Peyer's patch (tissue), 4 donors: ENCODE results near the gene RFX4. TPM values are rescaled to one million over a fixed set of nuclear protein-coding genes. Genes with fewer than 3 reads are reported as not detected.
A peak's percentile ranks its signal among the peaks of the same experiment; 100 is the strongest.

Experiments used
- DNase-seq, 3 donors: peaks; one replicate each; pipeline ENCODE4 v3.0.0-alpha.2; 2017 to 2019
- H3K27ac ChIP-seq, 4 donors: fragments of 200-600 bp; sonication (generic); one replicate each; pipeline ENCODE4 v1.5.1; 2016 to 2019
- H3K27me3 ChIP-seq, 2 donors: fragments of 200-600 bp; sonication (generic); one replicate each; pipeline ENCODE4 v1.5.1; 2019
- H3K36me3 ChIP-seq, 3 donors: fragments of 200-600 bp; sonication (generic); one replicate each; pipeline ENCODE4 v1.5.1; 2016 to 2019
- H3K4me1 ChIP-seq, 4 donors: fragments of 200-600 bp; sonication (generic); one replicate each; pipeline ENCODE4 v1.5.1; 2016 to 2019
- H3K4me3 ChIP-seq, 4 donors: fragments of 200-600 bp; sonication (generic); 1 replicate in 3 of 4; 2 replicates in 1 of 4; pipeline ENCODE4 v1.5.1; 2016 to 2019; ENCODE audit warnings: mild to moderate bottlenecking in 1 of 4
- H3K9me3 ChIP-seq, 4 donors: fragments of 200-600 bp; sonication (generic); one replicate each; pipeline ENCODE4 v1.5.1; 2016 to 2019; ENCODE audit warnings: mild to moderate bottlenecking in 1 of 4
- POLR2A ChIP-seq, 2 donors: fragments of 450-650 bp; IDR thresholded peaks; one replicate each; pipeline ENCODE4 v1.5.1; 2017; ENCODE audit warnings: antibody characterized with exemption in 2 of 2, mild to moderate bottlenecking in 2 of 2, moderate library complexity in 2 of 2
- total RNA-seq, 4 donors: library from RNA; depleted of rRNA; stranded (reverse); fragments of >200 nt; gene quantifications; one replicate each; pipeline ENCODE4 v1.1.0, GENCODE V29; 2016
- TF ChIP-seq, protein P1 (sequence below), 6 experiments: fragments of 450-650 bp in 4 of 6; fragments of 200-600 bp in 2 of 6; sonication (generic) in 1 of 6; IDR thresholded peaks; one replicate each; pipeline ENCODE4 v1.5.1; 2017 to 2019; ENCODE audit warnings: antibody characterized with exemption in 6 of 6, mild to moderate bottlenecking in 3 of 6, moderate library complexity in 1 of 6

Gene RFX4
- total RNA-seq, 4 donors from 2014 or later = not detected

DNA sequence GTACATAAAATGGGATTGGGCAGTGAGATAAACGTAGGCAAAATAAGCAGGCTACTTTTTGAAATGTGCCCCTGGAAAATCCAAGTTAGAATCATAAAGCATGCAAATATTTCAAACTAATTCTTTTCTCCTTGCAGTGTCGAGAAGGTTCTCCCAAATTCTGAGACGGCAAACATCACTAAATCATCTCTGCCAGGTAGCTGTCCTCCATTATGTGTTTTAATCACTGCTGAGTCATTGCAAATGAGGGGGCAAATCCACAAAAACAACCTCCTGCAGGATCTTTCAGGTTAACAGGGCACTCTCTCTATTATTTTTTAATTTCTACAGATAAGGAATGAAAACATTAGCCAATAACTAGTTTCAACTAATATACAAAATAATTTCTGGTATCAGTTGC is 128.5 kb downstream of the RFX4 start:
- peaks cover 0 to 12% (median 1%) of the 10 kb centered on the region in 4 donors for H3K4me1 ChIP-seq
- no peaks in the 10 kb centered on the region for H3K9me3 ChIP-seq
- no peaks in the 10 kb centered on the region for H3K36me3 ChIP-seq
- no peaks in the 10 kb centered on the region for H3K27me3 ChIP-seq
- no peak for DNase-seq
- TF ChIP-seq POLR2A (IDR thresholded peaks at IDR 0.05) = no peak
- TF ChIP-seq, protein P1, sequence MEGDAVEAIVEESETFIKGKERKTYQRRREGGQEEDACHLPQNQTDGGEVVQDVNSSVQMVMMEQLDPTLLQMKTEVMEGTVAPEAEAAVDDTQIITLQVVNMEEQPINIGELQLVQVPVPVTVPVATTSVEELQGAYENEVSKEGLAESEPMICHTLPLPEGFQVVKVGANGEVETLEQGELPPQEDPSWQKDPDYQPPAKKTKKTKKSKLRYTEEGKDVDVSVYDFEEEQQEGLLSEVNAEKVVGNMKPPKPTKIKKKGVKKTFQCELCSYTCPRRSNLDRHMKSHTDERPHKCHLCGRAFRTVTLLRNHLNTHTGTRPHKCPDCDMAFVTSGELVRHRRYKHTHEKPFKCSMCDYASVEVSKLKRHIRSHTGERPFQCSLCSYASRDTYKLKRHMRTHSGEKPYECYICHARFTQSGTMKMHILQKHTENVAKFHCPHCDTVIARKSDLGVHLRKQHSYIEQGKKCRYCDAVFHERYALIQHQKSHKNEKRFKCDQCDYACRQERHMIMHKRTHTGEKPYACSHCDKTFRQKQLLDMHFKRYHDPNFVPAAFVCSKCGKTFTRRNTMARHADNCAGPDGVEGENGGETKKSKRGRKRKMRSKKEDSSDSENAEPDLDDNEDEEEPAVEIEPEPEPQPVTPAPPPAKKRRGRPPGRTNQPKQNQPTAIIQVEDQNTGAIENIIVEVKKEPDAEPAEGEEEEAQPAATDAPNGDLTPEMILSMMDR (IDR thresholded peaks at IDR 0.05) = no peak
- no peak overlapping the region for H3K4me3 ChIP-seq
- no peak overlapping the region for H3K27ac ChIP-seq

DNA sequence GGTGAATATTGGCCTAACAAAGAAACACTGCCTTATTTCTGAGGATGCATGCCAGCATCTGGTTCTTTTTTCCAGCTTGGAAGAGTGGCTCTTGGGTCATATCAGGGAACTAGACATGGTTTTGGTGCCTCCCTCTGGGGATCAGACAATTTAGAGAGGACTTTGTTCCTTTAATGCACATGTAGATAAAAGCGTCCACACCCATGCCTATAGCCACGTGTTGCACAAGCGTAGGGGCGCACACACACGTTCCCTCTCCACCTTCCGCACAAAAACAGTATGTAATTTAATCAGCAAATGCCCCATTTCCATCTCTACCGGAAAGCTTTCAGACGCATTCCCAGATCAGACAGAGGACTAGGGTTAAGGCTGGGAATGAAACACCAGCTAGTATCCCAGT is 130.0 kb downstream of the RFX4 start:
- peaks cover 0 to 12% (median 1%) of the 10 kb centered on the region in 4 donors for H3K4me1 ChIP-seq
- no peaks in the 10 kb centered on the region for H3K36me3 ChIP-seq
- peak in 1 of 3 donors; percentile 48 for DNase-seq
- no peak overlapping the region for H3K4me3 ChIP-seq
- H3K27ac ChIP-seq = no peak overlapping the region
- H3K9me3 ChIP-seq = no peaks in the 10 kb centered on the region
- H3K27me3 ChIP-seq = no peaks in the 10 kb centered on the region
- TF ChIP-seq POLR2A (IDR thresholded peaks at IDR 0.05) = no peak
- TF ChIP-seq, protein P1 (IDR thresholded peaks at IDR 0.05) = no peak

DNA sequence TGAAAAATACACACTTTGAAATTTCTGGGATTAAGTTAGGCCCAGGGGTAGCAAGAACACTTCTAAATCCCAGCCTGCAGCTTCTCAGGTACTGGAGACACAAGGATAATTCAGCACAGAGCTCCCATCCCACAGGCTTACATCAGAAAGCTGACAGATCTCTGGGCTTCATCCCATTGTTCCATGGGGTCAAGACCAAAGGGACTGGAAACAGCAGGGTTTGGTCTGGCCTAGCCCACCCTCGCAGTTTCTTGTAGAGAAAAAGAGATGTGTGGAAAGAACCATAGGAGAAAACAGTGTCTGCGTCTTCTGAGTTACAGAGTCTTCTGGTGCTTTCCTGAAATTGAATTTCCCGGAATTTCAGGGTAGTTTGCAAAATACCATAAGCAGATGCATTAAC is 132.1 kb downstream of the RFX4 start:
- no peak for TF ChIP-seq POLR2A (IDR thresholded peaks at IDR 0.05)
- TF ChIP-seq, protein P1 (IDR thresholded peaks at IDR 0.05) = no peak
- H3K4me3 ChIP-seq = no peak overlapping the region
- no peak for DNase-seq
- peaks cover 0 to 12% (median 1%) of the 10 kb centered on the region in 4 donors for H3K4me1 ChIP-seq
- no peaks in the 10 kb centered on the region for H3K36me3 ChIP-seq
- no peaks in the 10 kb centered on the region for H3K9me3 ChIP-seq
- H3K27ac ChIP-seq = no peak overlapping the region
- H3K27me3 ChIP-seq = no peaks in the 10 kb centered on the region

DNA sequence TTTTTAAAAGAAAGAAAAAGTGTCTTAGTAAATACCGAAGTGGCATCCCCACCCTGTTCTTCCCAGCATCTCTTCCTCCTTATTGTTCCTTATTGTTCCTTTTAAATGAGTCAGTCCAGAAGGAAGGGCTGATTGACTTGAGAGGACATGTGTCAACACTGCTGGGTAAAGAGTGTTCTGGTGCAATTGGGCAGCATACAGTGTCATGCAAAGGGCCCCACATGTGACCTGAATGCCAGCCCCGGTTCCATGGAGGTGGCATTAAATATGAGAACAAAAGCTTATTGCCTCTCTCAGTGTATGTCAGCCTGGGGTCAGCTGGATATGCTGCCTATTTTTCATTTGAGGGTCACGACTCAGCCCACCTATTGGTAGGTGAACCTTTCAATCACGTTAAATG is 132.8 kb downstream of the RFX4 start:
- Histone ChIP-seq H3K36me3 (no peaks in the 10 kb centered on the region), H3K27ac (no peak overlapping the region), H3K4me3 (no peak overlapping the region), H3K9me3 (no peaks in the 10 kb centered on the region), H3K27me3 (no peaks in the 10 kb centered on the region), H3K4me1 (peaks cover 0 to 12% (median 1%) of the 10 kb centered on the region in 4 donors)
- TF ChIP-seq POLR2A (IDR thresholded peaks at IDR 0.05) = no peak
- TF ChIP-seq, protein P1 (IDR thresholded peaks at IDR 0.05) = no peak
- no peak for DNase-seq

DNA sequence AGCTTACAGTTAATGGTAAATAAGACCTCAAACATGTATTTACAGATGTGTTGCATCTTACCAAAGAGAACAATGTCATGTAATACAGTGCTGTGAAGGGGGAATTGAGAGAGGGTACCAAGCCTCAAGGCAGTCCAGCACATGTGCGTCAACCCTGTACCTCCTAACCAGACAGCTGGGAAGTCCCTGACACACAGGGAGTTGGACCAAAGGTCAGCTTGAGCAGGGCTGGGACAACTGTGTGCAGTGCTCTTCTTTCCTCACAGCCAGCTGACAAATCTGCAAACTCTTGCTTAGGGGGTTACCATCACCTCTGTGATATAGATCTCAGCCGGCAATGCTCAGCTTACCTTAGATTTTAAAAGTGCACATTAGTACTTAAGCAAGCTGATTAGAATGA is 134.9 kb downstream of the RFX4 start:
- TF ChIP-seq, protein P1 (IDR thresholded peaks at IDR 0.05) = no peak
- no peak for TF ChIP-seq POLR2A (IDR thresholded peaks at IDR 0.05)
- peak in 1 of 3 donors; percentile 67 for DNase-seq
- no peak overlapping the region for H3K27ac ChIP-seq
- no peaks in the 10 kb centered on the region for H3K27me3 ChIP-seq
- no peak overlapping the region for H3K4me3 ChIP-seq
- H3K9me3 ChIP-seq = no peaks in the 10 kb centered on the region
- peaks cover 0 to 6% (median 0%) of the 10 kb centered on the region in 4 donors for H3K4me1 ChIP-seq
- no peaks in the 10 kb centered on the region for H3K36me3 ChIP-seq

DNA sequence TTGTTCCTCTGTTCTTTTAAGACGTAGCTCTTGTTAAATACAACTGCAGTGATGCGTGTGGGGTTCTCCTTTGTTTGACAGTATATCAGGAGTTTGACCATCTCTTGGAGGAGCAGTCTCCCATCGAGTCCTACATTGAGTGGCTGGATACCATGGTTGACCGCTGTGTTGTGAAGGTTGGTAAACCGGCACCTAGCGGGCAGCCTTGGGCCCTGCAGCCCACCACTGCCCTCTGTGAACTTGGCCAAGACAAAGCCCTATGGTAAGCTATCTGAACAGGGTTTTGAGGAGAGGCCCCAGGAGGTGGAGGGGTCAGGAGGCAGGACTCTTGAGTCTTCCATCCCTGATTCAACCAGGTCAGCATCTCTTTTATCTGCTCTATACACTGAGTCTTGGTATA is 137.1 kb downstream of the RFX4 start:
- no peak for TF ChIP-seq POLR2A (IDR thresholded peaks at IDR 0.05)
- TF ChIP-seq, protein P1 (IDR thresholded peaks at IDR 0.05) = no peak
- H3K27ac ChIP-seq = no peak overlapping the region
- H3K36me3 ChIP-seq = no peaks in the 10 kb centered on the region
- no peaks in the 10 kb centered on the region for H3K27me3 ChIP-seq
- DNase-seq = no peak
- no peak overlapping the region for H3K4me3 ChIP-seq
- no peaks in the 10 kb centered on the region for H3K9me3 ChIP-seq
- peaks cover 0 to 8% (median 0%) of the 10 kb centered on the region in 4 donors for H3K4me1 ChIP-seq
